ENCODE measurements around the gene HOGA1.

DNA sequence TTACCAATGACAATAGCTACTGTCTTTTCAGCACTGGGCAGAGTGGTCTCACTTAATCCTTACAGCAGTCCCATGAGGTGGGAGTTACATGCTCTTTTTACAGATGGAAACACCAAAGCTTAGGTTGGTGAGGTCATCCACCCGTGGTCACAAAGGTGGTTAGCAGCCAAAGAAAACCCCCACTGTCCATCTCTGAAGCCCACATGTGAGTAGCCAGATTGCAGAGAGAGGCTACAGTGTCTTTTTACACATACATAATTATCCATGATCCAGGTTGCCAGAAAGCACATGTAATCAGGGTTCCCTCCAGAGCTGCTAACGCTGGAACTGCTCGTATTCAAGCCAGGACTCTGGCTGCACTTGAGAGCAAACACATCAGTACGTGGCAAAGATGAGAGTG lies 36.2 kb upstream of the HOGA1 start:
- TF ChIP-seq, protein P1, sequence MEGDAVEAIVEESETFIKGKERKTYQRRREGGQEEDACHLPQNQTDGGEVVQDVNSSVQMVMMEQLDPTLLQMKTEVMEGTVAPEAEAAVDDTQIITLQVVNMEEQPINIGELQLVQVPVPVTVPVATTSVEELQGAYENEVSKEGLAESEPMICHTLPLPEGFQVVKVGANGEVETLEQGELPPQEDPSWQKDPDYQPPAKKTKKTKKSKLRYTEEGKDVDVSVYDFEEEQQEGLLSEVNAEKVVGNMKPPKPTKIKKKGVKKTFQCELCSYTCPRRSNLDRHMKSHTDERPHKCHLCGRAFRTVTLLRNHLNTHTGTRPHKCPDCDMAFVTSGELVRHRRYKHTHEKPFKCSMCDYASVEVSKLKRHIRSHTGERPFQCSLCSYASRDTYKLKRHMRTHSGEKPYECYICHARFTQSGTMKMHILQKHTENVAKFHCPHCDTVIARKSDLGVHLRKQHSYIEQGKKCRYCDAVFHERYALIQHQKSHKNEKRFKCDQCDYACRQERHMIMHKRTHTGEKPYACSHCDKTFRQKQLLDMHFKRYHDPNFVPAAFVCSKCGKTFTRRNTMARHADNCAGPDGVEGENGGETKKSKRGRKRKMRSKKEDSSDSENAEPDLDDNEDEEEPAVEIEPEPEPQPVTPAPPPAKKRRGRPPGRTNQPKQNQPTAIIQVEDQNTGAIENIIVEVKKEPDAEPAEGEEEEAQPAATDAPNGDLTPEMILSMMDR (IDR thresholded peaks at IDR 0.05): no peak
- no peak for TF ChIP-seq POLR2AphosphoS5 (IDR thresholded peaks at IDR 0.05; ENCODE audit: low read depth, low read length)

Measured in Panc1 (cell line).